GM12891 (cell line): ENCODE measurements around the gene ZNF280B.

ENCODE experiments used
- POLR2A ChIP-seq: IDR thresholded peaks from 2 replicates; pipeline ENCODE4 v1.6.1; 2011; ENCODE audit warnings: low read depth, low read length, control low read depth
- POLR2AphosphoS5 ChIP-seq: IDR thresholded peaks from 2 replicates; pipeline ENCODE4 v1.6.1; 2011; ENCODE audit warnings: low read depth, low read length, control low read depth
- TAF1 ChIP-seq: IDR thresholded peaks from 2 replicates; pipeline ENCODE4 v1.6.1; 2011; ENCODE audit warnings: low read depth, low read length, control low read depth

- TF ChIP-seq POLR2A: no peak
- no peak for TF ChIP-seq POLR2AphosphoS5
- no peak for TF ChIP-seq TAF1
Observed at GRCh38 chr22:22488736-22489135, 19.8 kb downstream of the ZNF280B start.
